GM10266 (cell line): Measurements from ENCODE around the gene CLBA1.

Experiments used
- DNase-seq: peaks from one replicate; pipeline ENCODE4 v3.0.0; 2012; ENCODE audit errors: extremely low spot score
- TF ChIP-seq, protein P1 (sequence below): IDR thresholded peaks from 2 replicates; pipeline ENCODE4 v1.5.1; 2012; ENCODE audit warnings: mild to moderate bottlenecking, low read depth; ENCODE audit not compliant: control insufficient read depth, insufficient read depth; ENCODE audit errors: missing control alignments

CLBA1 gene

DNA sequence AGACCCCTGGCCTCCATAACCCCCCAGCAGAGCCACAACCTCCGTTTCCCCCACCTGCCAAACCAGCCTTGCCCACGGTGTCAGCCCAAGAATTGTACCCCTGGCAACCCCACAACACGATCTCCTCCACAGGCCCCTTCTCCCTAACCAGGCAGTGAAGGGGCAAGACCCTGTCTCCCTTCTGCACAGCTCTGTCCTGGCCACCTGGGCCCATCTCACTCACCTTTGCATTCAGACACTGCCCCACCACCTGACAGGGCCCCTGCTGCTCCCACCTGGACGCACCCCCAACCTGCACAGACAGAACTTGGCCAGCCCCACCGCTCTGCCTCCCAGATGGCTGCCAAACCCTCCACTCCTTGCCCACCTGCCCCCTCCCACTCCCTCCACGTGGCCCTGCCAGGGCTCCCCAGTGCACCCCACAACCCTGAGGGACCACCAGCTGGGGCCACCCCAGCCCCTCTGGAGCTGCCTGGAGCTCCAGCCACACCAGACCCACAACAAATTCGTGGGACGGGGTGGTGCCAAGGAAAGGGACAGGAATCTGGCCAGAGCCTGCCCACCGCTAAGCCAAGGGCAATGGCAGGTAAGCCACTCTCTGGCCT is 19.2 kb upstream of the CLBA1 start:
- TF ChIP-seq, protein P1, sequence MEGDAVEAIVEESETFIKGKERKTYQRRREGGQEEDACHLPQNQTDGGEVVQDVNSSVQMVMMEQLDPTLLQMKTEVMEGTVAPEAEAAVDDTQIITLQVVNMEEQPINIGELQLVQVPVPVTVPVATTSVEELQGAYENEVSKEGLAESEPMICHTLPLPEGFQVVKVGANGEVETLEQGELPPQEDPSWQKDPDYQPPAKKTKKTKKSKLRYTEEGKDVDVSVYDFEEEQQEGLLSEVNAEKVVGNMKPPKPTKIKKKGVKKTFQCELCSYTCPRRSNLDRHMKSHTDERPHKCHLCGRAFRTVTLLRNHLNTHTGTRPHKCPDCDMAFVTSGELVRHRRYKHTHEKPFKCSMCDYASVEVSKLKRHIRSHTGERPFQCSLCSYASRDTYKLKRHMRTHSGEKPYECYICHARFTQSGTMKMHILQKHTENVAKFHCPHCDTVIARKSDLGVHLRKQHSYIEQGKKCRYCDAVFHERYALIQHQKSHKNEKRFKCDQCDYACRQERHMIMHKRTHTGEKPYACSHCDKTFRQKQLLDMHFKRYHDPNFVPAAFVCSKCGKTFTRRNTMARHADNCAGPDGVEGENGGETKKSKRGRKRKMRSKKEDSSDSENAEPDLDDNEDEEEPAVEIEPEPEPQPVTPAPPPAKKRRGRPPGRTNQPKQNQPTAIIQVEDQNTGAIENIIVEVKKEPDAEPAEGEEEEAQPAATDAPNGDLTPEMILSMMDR, result no peak
- no peak for DNase-seq

DNA sequence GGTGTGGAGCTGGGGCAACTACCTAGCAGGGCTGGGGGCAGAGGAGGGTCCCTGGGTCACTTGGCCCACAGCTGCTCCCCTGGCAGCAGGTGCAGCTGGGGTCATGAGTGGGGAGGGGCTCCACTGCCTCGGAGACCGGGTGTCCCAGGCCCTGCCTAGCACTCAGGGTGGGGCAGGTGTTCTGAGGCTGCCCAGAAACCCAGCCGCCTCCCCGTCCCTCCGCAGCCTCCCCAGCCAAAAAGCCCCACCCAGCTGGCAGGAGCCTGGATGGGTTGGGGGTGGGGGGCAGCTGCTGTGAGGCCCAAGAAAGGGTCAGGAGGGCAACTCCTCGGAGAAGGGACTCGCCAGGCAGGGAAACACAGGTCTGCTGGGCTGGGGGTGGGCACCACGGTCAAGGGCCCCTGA is 18.6 kb upstream of the CLBA1 start:
- TF ChIP-seq, protein P1, result no peak
- DNase-seq, result no peak

DNA sequence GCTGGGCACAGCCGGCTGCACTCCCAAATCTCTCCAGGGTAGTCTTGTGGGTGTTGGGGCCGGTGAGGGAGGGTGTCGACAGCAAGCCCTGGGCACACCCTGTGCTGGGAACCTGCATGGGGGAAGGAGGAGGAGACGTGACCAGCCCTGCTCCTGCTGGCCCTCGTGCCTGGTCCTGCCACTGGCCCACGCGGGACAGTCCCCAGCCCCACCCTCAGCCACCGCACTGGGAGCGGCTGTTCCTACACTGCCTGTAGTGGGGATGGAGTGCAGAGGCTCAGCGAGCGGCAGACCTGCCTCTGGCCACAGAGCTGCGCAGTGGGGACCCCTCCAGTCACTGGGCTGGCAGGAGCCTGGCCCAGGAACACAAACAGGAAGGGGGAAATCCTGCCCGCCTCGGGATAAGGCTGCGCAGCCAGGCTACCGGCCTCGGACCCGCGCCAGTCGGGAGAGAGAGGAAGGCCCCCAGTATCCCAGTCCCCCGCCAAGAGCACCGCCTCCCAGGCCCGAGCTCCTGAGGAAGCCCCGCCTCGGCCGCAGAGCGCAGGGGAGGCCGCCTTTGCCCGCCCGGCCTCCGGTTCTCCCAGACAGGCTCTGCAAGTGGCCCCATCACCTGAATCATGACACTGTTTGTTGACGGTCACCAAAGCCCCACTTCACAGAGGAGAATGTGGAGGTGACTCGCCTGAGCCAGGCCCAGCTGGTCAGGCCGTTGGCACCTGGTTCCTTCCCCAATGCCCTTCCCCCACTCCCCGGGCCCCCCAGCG is 18.0 kb upstream of the CLBA1 start:
- no peak for DNase-seq
- TF ChIP-seq, protein P1, result no peak

DNA sequence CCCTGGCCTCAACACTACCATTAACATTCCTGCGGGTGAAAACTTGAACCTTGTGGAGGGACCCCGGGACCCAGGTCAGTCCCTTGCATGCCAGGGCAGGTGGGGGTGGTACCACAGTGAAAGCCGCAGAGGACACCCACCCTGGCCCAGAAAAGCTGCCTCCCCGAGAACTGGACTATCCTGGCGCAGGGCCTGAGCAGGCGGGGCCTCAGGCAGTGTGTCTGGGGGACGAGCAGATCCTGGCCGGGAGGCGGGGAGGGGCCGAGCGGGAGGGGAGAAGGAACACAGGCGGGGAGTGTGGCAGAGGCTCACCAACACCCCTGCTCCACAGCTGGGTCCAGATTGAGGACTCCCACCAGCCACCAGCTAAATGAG is 17.4 kb upstream of the CLBA1 start:
- TF ChIP-seq, protein P1, result no peak
- no peak for DNase-seq

DNA sequence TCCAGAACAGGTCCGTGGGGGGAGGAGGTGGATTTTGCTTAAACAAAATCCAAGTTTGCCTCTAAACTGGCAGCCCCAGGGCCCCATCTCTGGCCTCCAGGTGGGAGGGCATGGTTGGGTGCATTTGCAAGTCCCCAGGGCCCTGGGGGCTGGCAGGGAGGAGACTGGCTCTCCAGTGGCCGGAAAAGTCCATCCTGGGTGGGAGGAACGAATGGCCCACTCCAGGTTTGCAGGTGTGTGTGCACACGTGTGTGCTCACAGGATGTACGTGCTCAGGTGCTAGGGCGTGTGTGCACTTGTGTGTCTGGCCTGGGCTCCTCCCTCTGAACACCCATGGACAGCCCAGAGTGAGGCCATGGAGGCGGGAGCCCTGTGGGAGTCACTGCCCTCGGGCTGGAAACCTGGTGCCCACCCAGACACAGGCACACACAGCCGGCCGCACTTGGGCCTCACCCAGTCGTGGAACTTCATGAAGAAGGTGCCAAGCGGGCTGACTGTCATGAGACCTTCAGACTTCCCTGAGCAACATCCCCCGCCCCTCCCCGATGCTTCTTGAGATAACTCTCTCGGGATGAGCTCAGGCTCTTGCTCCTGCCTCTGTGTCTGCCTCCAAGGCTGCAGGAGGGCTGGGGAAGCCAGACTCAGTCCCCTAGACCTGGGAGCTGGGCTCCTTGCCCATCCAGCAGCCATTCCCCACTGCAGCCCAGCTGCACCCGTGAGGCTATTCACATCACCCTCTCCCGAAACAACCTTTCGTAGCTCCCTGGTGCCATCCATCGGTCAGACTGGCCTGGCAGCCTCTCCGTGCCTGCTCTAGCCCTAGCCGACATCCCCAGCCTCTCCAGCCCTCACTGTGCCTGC is 16.8 kb upstream of the CLBA1 start:
- TF ChIP-seq, protein P1, result no peak
- DNase-seq, result no peak

DNA sequence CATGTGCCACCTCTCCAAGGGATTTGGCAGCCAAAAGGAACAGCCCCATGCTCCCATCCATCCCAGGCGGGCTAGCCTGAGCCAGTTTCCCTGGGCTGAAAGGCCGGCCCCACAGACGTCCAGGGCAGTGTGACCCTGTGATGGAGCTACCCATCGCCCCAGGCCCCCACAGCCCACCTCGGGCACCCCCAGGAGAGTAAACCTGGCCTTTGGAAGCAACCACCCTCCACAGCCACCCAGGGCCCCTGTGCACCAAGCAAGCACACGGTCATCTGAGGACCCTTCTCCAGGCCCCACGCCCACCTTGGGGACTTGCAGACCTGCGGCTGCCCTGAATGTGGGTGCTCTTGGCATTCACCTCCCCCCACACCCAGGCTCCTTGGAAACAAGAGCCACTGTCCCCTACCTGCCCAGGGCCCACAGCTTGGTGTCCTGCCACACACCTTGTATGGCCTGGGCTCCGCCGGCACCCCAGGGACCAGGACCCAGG is 15.8 kb upstream of the CLBA1 start:
- TF ChIP-seq, protein P1, result no peak
- no peak for DNase-seq
